Thoracic aorta (tissue), 2 donors: Measurements from ENCODE around the gene KIF14. TPM values are rescaled to one million over a fixed set of nuclear protein-coding genes. Genes with fewer than 3 reads are reported as not detected.

Source experiments
- ATAC-seq: fragments of 150-250 bp; one replicate; pipeline ENCODE4 v1.8.0; 2017; ENCODE audit warnings: low read depth; ENCODE audit not compliant: insufficient number of reproducible peaks, low FRiP score
- DNase-seq: peaks from one replicate; pipeline ENCODE4 v3.0.0-alpha.2; 2020; ENCODE audit warnings: low spot score
- H3K27ac ChIP-seq, 2 donors: fragments of 200-600 bp; sonication (generic); 1 replicate in 1 of 2; 2 replicates in 1 of 2; pipeline ENCODE4 v1.5.1; 2016; ENCODE audit warnings: mild to moderate bottlenecking in 2 of 2, moderate library complexity in 2 of 2
- H3K27me3 ChIP-seq: fragments of 200-600 bp; sonication (generic); replicated peaks from 2 replicates; pipeline ENCODE4 v1.6.0; 2016; ENCODE audit warnings: mild to moderate bottlenecking; ENCODE audit not compliant: insufficient read depth
- H3K36me3 ChIP-seq: fragments of 200-600 bp; sonication (generic); one replicate; pipeline ENCODE4 v1.5.1; 2016
- H3K4me1 ChIP-seq, 2 donors: fragments of 200-600 bp; sonication (generic); 1 replicate in 1 of 2; 2 replicates in 1 of 2; pipeline versions ENCODE4 v1.5.1 to v1.6.0; 2016; ENCODE audit warnings: low read depth in 2 of 2, mild to moderate bottlenecking in 1 of 2; ENCODE audit not compliant: control insufficient read depth in 1 of 2
- H3K4me3 ChIP-seq: fragments of 200-600 bp; sonication (generic); 2 replicates; pipeline ENCODE4 v1.5.1; 2016; ENCODE audit warnings: mild to moderate bottlenecking
- H3K9me3 ChIP-seq: fragments of 200-600 bp; sonication (generic); 2 replicates; pipeline ENCODE4 v1.5.1; 2016
- CTCF ChIP-seq: fragments of 200-600 bp; sonication (generic); IDR thresholded peaks from one replicate; pipeline ENCODE4 v1.5.1; 2019; ENCODE audit warnings: antibody characterized with exemption
- total RNA-seq, 2 donors: library from RNA; depleted of rRNA; stranded (reverse); fragments of >200 nt; gene quantifications; one replicate each; pipeline versions ENCODE4 v1.1.0 to v1.2.3, GENCODE V29; 2016

The KIF14 gene
- total RNA-seq, 2 donors from 2014 or later = under 0.01 to 1.3 TPM

GRCh38 chr1:200524092-200524491 is 96.5 kb downstream of the KIF14 start:
- H3K4me1 ChIP-seq = peaks cover 0 to 15% of the 10 kb centered on the region in 2 donors
- H3K27ac ChIP-seq = no peak overlapping the region
- no peaks in the 10 kb centered on the region for H3K27me3 ChIP-seq
- ATAC-seq (no peak), DNase-seq (no peak)
- no peaks in the 10 kb centered on the region for H3K9me3 ChIP-seq
- no peak overlapping the region for H3K4me3 ChIP-seq
- no peak for TF ChIP-seq CTCF
- no peaks in the 10 kb centered on the region for H3K36me3 ChIP-seq

GRCh38 chr1:200520735-200521134 is 99.8 kb downstream of the KIF14 start:
- no peak for DNase-seq
- H3K4me1 ChIP-seq = peaks cover 0 to 9% of the 10 kb centered on the region in 2 donors
- H3K9me3 ChIP-seq = no peaks in the 10 kb centered on the region
- H3K27me3 ChIP-seq = no peaks in the 10 kb centered on the region
- no peak overlapping the region for H3K27ac ChIP-seq
- no peak for TF ChIP-seq CTCF
- no peaks in the 10 kb centered on the region for H3K36me3 ChIP-seq
- H3K4me3 ChIP-seq = no peak overlapping the region
- ATAC-seq = no peak

- no peaks in the 10 kb centered on the region for H3K27me3 ChIP-seq
- no peaks in the 10 kb centered on the region for H3K36me3 ChIP-seq
- no peak for TF ChIP-seq CTCF
- H3K4me3 ChIP-seq = no peak overlapping the region
- ATAC-seq (no peak), DNase-seq (no peak)
- H3K27ac ChIP-seq = no peak overlapping the region
- no peaks in the 10 kb centered on the region for H3K4me1 ChIP-seq
- H3K9me3 ChIP-seq = no peaks in the 10 kb centered on the region
Observed at GRCh38 chr1:200518524-200518923, 102.0 kb downstream of the KIF14 start.

- H3K4me3 ChIP-seq = no peak overlapping the region
- H3K27ac ChIP-seq = no peak overlapping the region
- no peaks in the 10 kb centered on the region for H3K27me3 ChIP-seq
- DNase-seq = no peak
- H3K9me3 ChIP-seq = no peaks in the 10 kb centered on the region
- H3K4me1 ChIP-seq = no peaks in the 10 kb centered on the region
- no peak for ATAC-seq
- no peak for TF ChIP-seq CTCF
- H3K36me3 ChIP-seq = no peaks in the 10 kb centered on the region
Observed at GRCh38 chr1:200512191-200512590, 108.4 kb downstream of the KIF14 start.

GRCh38 chr1:200510228-200510623 is 110.3 kb downstream of the KIF14 start:
- no peak for DNase-seq
- peak; percentile 88 for ATAC-seq
- H3K9me3 ChIP-seq = no peaks in the 10 kb centered on the region
- no peaks in the 10 kb centered on the region for H3K27me3 ChIP-seq
- TF ChIP-seq CTCF = peak; percentile 88
- H3K4me1 ChIP-seq = no peaks in the 10 kb centered on the region
- no peak overlapping the region for H3K4me3 ChIP-seq
- H3K27ac ChIP-seq = no peak overlapping the region
- no peaks in the 10 kb centered on the region for H3K36me3 ChIP-seq
